ENCODE data around the gene ZDHHC20. TPM values are rescaled to one million over a fixed set of nuclear protein-coding genes. Genes with fewer than 3 reads are reported as not detected.

The ZDHHC20 gene
- total RNA-seq, 1 experiment from 2014 or later = 69.7 TPM

DNA sequence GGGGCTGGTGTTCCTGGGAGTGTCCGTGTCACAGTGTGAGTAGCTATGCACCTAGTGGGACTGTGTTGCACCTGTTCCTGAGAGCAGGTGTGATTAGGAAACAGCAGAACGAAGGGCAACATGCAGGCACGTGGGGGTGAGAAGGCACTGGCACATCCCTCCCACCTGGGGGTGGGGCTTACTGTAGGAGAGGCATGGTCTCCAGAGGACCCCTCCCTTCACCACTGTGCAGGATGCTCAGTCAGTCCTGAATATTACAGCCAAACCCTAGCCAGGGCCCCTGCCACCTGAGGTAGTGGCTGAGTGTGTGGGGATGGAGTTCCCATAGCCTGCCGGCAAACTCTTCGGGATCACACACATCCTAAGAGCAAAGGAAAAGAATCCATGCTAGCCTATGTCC lies 99.2 kb downstream of the ZDHHC20 start:
- CTCF ChIA-PET = interaction anchor here (1.4 kb wide), 2 partner anchors 20 to 22 kb away, joined by 3 read pairs; no protein-coding TSS in a partner anchor

DNA sequence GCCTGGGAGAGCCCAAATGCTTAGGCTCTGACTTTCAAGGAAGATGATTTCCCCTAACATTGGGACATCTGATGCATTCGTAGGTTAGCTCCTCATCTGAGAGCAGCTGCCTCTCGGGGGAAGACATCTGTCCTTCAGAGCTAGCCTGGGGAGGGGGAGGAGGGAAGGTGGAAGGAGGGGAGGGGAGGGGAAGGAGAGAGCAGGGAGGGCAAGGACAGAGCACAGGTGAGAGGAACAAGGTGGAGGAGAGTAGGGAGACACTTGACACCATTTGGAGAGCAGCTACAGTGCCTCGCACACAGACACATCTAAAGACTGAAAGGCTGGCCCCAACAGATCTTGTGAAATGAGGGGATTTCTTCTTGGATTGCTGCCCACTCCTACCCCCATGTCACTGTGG lies 103.8 kb downstream of the ZDHHC20 start:
- DNase-seq (ENCODE audit: low spot score) = no peak
- H3K27me3 Mint-ChIP-seq (ENCODE audit: low read depth) = no peaks in the 10 kb centered on the region
- H3K4me1 Mint-ChIP-seq = peaks cover 17% of the 10 kb centered on the region
- 0 out of 2 replicates have a peak overlapping the region, but pooled peaks have one; percentile 53 for H3K27ac Mint-ChIP-seq
- TF ChIP-seq ELF4 (CRISPR knock-in tag; IDR thresholded peaks at IDR 0.05; ENCODE audit: low read depth) = no peak
- TF ChIP-seq, protein P1, sequence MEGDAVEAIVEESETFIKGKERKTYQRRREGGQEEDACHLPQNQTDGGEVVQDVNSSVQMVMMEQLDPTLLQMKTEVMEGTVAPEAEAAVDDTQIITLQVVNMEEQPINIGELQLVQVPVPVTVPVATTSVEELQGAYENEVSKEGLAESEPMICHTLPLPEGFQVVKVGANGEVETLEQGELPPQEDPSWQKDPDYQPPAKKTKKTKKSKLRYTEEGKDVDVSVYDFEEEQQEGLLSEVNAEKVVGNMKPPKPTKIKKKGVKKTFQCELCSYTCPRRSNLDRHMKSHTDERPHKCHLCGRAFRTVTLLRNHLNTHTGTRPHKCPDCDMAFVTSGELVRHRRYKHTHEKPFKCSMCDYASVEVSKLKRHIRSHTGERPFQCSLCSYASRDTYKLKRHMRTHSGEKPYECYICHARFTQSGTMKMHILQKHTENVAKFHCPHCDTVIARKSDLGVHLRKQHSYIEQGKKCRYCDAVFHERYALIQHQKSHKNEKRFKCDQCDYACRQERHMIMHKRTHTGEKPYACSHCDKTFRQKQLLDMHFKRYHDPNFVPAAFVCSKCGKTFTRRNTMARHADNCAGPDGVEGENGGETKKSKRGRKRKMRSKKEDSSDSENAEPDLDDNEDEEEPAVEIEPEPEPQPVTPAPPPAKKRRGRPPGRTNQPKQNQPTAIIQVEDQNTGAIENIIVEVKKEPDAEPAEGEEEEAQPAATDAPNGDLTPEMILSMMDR (IDR thresholded peaks at IDR 0.05) = no peak
- no peak for TF ChIP-seq ZNF423 (CRISPR knock-in tag; IDR thresholded peaks at IDR 0.05)
- TF ChIP-seq, protein P2, sequence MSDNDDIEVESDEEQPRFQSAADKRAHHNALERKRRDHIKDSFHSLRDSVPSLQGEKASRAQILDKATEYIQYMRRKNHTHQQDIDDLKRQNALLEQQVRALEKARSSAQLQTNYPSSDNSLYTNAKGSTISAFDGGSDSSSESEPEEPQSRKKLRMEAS (CRISPR knock-in tag; IDR thresholded peaks at IDR 0.05) = no peak
- no peak for TF ChIP-seq CREM (CRISPR knock-in tag; IDR thresholded peaks at IDR 0.05)
- TF ChIP-seq ZNF671 (CRISPR knock-in tag; IDR thresholded peaks at IDR 0.05) = no peak
- TF ChIP-seq, protein P3, sequence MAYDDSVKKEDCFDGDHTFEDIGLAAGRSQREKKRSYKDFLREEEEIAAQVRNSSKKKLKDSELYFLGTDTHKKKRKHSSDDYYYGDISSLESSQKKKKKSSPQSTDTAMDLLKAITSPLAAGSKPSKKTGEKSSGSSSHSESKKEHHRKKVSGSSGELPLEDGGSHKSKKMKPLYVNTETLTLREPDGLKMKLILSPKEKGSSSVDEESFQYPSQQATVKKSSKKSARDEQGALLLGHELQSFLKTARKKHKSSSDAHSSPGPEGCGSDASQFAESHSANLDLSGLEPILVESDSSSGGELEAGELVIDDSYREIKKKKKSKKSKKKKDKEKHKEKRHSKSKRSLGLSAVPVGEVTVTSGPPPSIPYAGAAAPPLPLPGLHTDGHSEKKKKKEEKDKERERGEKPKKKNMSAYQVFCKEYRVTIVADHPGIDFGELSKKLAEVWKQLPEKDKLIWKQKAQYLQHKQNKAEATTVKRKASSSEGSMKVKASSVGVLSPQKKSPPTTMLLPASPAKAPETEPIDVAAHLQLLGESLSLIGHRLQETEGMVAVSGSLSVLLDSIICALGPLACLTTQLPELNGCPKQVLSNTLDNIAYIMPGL (CRISPR knock-in tag; IDR thresholded peaks at IDR 0.05) = no peak
- TF ChIP-seq IRF2 (CRISPR knock-in tag; IDR thresholded peaks at IDR 0.05; ENCODE audit: borderline replicate concordance, low read depth) = no peak
- TF ChIP-seq ZNF396 (CRISPR knock-in tag; IDR thresholded peaks at IDR 0.05; ENCODE audit: borderline replicate concordance) = no peak
- no peak for TF ChIP-seq MYBL2 (CRISPR knock-in tag; IDR thresholded peaks at IDR 0.05)
- TF ChIP-seq, protein P4, sequence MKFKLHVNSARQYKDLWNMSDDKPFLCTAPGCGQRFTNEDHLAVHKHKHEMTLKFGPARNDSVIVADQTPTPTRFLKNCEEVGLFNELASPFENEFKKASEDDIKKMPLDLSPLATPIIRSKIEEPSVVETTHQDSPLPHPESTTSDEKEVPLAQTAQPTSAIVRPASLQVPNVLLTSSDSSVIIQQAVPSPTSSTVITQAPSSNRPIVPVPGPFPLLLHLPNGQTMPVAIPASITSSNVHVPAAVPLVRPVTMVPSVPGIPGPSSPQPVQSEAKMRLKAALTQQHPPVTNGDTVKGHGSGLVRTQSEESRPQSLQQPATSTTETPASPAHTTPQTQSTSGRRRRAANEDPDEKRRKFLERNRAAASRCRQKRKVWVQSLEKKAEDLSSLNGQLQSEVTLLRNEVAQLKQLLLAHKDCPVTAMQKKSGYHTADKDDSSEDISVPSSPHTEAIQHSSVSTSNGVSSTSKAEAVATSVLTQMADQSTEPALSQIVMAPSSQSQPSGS (CRISPR knock-in tag; IDR thresholded peaks at IDR 0.05; ENCODE audit: borderline replicate concordance, low read depth) = no peak
- no peak for TF ChIP-seq FOXK1 (CRISPR knock-in tag; IDR thresholded peaks at IDR 0.05)
- no peak overlapping the region for H3K4me3 Mint-ChIP-seq
- H3K9me3 Mint-ChIP-seq = peaks cover 13% of the 10 kb centered on the region
- POLR2A ChIA-PET = no interaction called here
- CTCF ChIA-PET = interaction anchor here (0.7 to 1.9 kb wide), 3 partner anchors 17 to 58 kb away, joined by 3 to 8 read pairs (median 6); no protein-coding TSS in a partner anchor
- ATAC-seq = peak; percentile 66
- H3K36me3 Mint-ChIP-seq = peaks cover 5% of the 10 kb centered on the region; the same call in 1 of the 2 replicates

More for the DNA sequence above, 99.2 kb downstream of the ZDHHC20 start:
- POLR2A ChIA-PET = no interaction called here
- Mint-ChIP-seq H3K9me3 (peaks cover 25% of the 10 kb centered on the region), H3K4me1 (peaks cover 13% of the 10 kb centered on the region), H3K27ac (no peak overlapping the region), H3K4me3 (no peak overlapping the region), H3K27me3 (ENCODE audit: low read depth) (no peaks in the 10 kb centered on the region), H3K36me3 (no peaks in the 10 kb centered on the region)
- DNase-seq (ENCODE audit: low spot score) = no peak
- peak; percentile 51 for ATAC-seq
- TF ChIP-seq, protein P5, sequence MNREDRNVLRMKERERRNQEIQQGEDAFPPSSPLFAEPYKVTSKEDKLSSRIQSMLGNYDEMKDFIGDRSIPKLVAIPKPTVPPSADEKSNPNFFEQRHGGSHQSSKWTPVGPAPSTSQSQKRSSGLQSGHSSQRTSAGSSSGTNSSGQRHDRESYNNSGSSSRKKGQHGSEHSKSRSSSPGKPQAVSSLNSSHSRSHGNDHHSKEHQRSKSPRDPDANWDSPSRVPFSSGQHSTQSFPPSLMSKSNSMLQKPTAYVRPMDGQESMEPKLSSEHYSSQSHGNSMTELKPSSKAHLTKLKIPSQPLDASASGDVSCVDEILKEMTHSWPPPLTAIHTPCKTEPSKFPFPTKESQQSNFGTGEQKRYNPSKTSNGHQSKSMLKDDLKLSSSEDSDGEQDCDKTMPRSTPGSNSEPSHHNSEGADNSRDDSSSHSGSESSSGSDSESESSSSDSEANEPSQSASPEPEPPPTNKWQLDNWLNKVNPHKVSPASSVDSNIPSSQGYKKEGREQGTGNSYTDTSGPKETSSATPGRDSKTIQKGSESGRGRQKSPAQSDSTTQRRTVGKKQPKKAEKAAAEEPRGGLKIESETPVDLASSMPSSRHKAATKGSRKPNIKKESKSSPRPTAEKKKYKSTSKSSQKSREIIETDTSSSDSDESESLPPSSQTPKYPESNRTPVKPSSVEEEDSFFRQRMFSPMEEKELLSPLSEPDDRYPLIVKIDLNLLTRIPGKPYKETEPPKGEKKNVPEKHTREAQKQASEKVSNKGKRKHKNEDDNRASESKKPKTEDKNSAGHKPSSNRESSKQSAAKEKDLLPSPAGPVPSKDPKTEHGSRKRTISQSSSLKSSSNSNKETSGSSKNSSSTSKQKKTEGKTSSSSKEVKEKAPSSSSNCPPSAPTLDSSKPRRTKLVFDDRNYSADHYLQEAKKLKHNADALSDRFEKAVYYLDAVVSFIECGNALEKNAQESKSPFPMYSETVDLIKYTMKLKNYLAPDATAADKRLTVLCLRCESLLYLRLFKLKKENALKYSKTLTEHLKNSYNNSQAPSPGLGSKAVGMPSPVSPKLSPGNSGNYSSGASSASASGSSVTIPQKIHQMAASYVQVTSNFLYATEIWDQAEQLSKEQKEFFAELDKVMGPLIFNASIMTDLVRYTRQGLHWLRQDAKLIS (CRISPR knock-in tag; IDR thresholded peaks at IDR 0.05; ENCODE audit: borderline replicate concordance) = no peak
- no peak for TF ChIP-seq NR2C2 (CRISPR knock-in tag; IDR thresholded peaks at IDR 0.05)
- TF ChIP-seq OVOL2 (CRISPR knock-in tag; IDR thresholded peaks at IDR 0.05; ENCODE audit: borderline replicate concordance) = no peak
- TF ChIP-seq SP1 (CRISPR knock-in tag; conservative IDR thresholded peaks at IDR 0.05) = no peak
- TF ChIP-seq GABPB1 (CRISPR knock-in tag; IDR thresholded peaks at IDR 0.05) = no peak
- no peak for TF ChIP-seq ZNF317 (CRISPR knock-in tag; IDR thresholded peaks at IDR 0.05; ENCODE audit: borderline replicate concordance, low read depth)
- TF ChIP-seq, protein P6, sequence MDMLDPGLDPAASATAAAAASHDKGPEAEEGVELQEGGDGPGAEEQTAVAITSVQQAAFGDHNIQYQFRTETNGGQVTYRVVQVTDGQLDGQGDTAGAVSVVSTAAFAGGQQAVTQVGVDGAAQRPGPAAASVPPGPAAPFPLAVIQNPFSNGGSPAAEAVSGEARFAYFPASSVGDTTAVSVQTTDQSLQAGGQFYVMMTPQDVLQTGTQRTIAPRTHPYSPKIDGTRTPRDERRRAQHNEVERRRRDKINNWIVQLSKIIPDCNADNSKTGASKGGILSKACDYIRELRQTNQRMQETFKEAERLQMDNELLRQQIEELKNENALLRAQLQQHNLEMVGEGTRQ (CRISPR knock-in tag; IDR thresholded peaks at IDR 0.05) = no peak
- TF ChIP-seq, protein P7, sequence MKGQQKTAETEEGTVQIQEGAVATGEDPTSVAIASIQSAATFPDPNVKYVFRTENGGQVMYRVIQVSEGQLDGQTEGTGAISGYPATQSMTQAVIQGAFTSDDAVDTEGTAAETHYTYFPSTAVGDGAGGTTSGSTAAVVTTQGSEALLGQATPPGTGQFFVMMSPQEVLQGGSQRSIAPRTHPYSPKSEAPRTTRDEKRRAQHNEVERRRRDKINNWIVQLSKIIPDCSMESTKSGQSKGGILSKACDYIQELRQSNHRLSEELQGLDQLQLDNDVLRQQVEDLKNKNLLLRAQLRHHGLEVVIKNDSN (CRISPR knock-in tag; IDR thresholded peaks at IDR 0.05) = no peak
- TF ChIP-seq MXD4 (CRISPR knock-in tag; IDR thresholded peaks at IDR 0.05; ENCODE audit: borderline replicate concordance) = no peak
- TF ChIP-seq CREM (CRISPR knock-in tag; IDR thresholded peaks at IDR 0.05) = no peak

All from WTC11 (cell line).